GM10266 (cell line): ENCODE data around the gene ZNF143.

ENCODE experiments used
- DNase-seq: peaks from one replicate; pipeline ENCODE4 v3.0.0; 2012; ENCODE audit errors: extremely low spot score
- CTCF ChIP-seq: IDR thresholded peaks from 2 replicates; pipeline ENCODE4 v1.5.1; 2012; ENCODE audit warnings: mild to moderate bottlenecking, low read depth; ENCODE audit not compliant: control insufficient read depth, insufficient read depth; ENCODE audit errors: missing control alignments

The ZNF143 gene

GRCh38 chr11:9571763-9572115 is 110.9 kb downstream of the ZNF143 start:
- DNase-seq = no peak
- no peak for TF ChIP-seq CTCF

- TF ChIP-seq CTCF = no peak
- peak; percentile 98 for DNase-seq
These were observed 112.4 kb downstream of the ZNF143 start, which contains the start of gene WEE1 for GRCh38 chr11:9573052-9573774. WEE1 (plus strand) TSS chr11:9573670; CDS start chr11:9573934, 264 bp downstream.

- peak; percentile 55 for DNase-seq
- TF ChIP-seq CTCF = no peak
These were observed 113.2 kb downstream of the ZNF143 start for GRCh38 chr11:9573775-9574621.

GRCh38 chr11:9574622-9575259 is 113.9 kb downstream of the ZNF143 start:
- TF ChIP-seq CTCF = no peak
- peak; percentile 12 for DNase-seq

GRCh38 chr11:9575260-9576240 is 114.7 kb downstream of the ZNF143 start:
- peak; percentile 30 for DNase-seq
- TF ChIP-seq CTCF = no peak

- no peak for TF ChIP-seq CTCF
- no peak for DNase-seq
These were observed 116.0 kb downstream of the ZNF143 start for GRCh38 chr11:9576701-9577381.
